Measurements from ENCODE around the gene CTR9.

GRCh38 chr11:10762913-10763421 lies 11.9 kb downstream of the CTR9 start:
- TF ChIP-seq CTCF (IDR thresholded peaks at IDR 0.05) (no peak), E2F4 (CRISPR knock-in tag; IDR thresholded peaks at IDR 0.05; ENCODE audit: borderline replicate concordance, low read depth) (no peak), FOXP4 (CRISPR knock-in tag; IDR thresholded peaks at IDR 0.05) (no peak), SP1 (CRISPR knock-in tag; conservative IDR thresholded peaks at IDR 0.05) (no peak), TCF7 (CRISPR knock-in tag; IDR thresholded peaks at IDR 0.05; ENCODE audit: low read depth) (no peak), FOXJ3 (CRISPR knock-in tag; IDR thresholded peaks at IDR 0.05; ENCODE audit: borderline replicate concordance) (no peak), USF2 (CRISPR knock-in tag; IDR thresholded peaks at IDR 0.05) (no peak), IRF2 (CRISPR knock-in tag; IDR thresholded peaks at IDR 0.05; ENCODE audit: borderline replicate concordance, low read depth) (no peak), E2F5 (CRISPR knock-in tag; IDR thresholded peaks at IDR 0.05) (no peak)
